GM12873 (cell line): ENCODE data around the gene HPN.

Experiments used
- TF ChIP-seq, protein P1 (sequence below): IDR thresholded peaks from 2 replicates; pipeline ENCODE4 v1.5.1; 2012; ENCODE audit warnings: low read depth, mild to moderate bottlenecking, moderate library complexity, low read length, control low read depth; ENCODE audit not compliant: insufficient read depth; ENCODE audit errors: missing control alignments

The HPN gene

DNA sequence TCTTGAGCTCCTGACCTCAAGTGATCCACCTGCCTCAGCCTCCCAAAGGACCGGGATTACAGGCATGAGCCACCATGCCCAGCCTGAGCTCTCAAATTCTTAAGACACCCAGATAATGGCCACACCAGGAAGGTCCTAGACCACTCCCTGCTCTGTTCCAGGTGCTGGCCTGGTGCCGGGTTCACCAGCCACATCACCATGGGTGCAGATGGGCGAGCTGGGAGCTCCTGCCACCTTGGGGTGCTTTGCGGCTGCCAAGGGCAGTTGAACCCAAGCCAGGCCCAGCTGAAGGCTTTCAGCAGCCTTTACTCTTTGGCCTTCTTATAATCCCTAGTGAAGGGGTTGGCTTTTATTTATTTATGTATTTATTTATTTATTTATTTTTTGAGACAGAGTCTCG is 4.9 kb downstream of the HPN start:
- TF ChIP-seq, protein P1, sequence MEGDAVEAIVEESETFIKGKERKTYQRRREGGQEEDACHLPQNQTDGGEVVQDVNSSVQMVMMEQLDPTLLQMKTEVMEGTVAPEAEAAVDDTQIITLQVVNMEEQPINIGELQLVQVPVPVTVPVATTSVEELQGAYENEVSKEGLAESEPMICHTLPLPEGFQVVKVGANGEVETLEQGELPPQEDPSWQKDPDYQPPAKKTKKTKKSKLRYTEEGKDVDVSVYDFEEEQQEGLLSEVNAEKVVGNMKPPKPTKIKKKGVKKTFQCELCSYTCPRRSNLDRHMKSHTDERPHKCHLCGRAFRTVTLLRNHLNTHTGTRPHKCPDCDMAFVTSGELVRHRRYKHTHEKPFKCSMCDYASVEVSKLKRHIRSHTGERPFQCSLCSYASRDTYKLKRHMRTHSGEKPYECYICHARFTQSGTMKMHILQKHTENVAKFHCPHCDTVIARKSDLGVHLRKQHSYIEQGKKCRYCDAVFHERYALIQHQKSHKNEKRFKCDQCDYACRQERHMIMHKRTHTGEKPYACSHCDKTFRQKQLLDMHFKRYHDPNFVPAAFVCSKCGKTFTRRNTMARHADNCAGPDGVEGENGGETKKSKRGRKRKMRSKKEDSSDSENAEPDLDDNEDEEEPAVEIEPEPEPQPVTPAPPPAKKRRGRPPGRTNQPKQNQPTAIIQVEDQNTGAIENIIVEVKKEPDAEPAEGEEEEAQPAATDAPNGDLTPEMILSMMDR = no peak

DNA sequence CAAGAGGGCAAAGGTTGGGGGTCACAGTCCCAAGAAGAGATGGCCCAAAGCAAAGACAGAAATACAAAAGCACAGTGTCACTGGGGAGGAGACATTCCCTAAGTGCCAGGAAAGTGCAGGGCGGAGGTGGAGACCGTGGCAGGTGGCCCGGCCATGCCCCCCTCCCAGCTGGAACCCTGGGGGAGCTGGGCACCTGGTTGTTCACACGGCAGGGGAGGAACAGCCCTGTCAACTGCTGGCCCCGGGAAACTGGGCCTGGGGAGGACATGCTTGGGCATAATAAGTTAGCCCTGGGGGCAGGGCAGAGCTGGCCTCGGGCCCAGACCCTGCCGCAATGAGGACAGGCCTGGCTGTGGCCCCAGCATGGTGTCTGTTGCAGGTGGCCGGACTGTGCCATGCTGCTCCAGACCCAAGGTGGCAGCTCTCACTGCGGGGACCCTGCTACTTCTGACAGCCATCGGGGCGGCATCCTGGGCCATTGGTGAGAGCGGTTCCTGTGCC is 7.4 kb downstream of the HPN start:
- TF ChIP-seq, protein P1 = no peak

DNA sequence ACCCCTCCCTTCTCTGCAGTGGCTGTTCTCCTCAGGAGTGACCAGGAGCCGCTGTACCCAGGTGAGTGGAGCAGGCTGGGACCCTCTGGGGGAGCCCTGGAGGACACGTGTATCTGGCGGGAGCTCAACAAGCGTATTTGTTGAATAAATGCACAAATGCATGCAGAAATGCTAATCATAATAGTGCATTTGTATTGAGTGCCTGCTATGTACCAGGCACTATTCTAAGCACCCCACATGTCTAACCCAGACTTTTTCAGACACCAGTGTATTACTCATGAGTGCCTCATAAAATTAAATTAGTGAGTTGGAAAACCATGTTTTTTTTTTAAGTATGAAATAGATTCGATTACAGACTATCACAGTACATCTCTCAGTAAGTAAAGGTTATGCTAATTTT is 7.9 kb downstream of the HPN start:
- TF ChIP-seq, protein P1 = no peak

DNA sequence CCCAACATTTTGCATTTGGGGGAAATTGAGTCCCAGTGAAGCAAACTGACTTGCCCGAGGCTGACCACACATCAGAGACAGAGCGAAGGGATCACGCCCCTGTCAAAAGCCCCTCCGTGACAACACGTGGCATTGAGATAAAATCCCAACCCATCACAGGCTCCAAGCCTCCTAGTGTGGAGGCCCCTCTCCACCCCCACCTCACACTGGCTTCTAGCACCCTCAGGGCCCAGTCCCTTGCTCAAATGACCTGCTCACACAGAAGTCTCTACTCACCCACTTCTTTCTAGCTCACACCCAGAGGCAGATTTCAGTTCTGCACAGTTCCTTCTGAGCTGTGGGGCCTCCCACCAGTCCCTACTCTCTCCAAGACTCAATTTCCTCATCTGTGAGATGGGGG is 10.3 kb downstream of the HPN start:
- TF ChIP-seq, protein P1 = no peak

DNA sequence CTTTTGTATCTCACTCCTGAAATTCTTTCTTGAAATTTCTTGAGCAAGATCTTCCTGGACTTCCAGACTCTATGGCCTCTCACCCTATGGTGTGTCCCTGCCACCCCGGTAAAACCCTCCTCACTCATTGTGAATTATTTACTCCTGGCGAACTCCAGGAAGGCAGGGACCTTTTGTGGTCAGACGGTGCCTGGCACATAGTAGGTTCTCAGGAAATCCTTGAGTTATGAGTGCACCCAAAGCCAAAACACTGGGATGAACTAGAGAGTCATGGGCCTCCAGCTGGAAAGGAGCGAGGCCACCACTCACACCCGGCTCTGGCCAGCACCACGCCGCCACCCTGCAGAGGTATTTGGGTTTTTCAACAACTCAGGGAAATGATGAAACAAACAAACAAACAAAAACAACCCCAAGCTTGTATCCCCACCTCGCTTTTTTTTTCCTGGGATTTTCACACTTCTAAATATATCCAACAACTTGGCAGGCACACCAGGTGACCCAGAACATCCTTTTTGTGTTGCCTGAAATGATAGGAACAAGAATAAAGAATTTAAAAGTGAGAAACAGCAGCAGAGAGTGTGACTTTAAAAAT is 11.2 kb downstream of the HPN start:
- TF ChIP-seq, protein P1 = no peak

DNA sequence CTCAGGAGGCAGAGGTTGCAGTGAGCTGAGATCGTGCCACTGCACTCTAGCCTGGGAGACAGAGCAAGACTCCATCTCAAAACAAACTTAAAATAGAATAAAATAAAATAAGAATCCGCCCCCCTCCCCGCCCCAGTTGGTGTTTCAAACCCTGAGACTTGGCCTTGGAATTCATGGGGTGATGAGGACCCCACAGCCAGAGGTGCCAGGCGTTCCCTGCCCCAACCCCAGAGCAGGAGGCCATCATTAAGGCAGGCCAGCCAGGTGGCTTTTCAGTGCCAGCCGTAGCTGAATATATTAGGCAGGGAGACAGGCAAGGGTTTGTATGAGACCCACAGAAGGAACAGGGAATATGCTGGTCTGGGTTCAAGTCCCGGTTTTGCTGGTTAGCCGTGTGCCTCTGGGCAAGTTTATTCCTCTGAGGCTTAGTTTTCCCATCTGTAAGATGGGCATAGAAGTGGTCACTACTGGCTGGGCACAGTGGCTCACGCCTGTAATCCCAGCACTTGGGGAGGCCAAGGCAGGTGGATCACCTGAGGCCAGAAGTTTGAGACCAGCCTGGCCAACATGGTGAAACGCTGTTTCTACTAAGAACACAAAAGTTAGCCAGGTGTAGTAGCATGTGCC is 12.3 kb downstream of the HPN start:
- TF ChIP-seq, protein P1 = no peak

DNA sequence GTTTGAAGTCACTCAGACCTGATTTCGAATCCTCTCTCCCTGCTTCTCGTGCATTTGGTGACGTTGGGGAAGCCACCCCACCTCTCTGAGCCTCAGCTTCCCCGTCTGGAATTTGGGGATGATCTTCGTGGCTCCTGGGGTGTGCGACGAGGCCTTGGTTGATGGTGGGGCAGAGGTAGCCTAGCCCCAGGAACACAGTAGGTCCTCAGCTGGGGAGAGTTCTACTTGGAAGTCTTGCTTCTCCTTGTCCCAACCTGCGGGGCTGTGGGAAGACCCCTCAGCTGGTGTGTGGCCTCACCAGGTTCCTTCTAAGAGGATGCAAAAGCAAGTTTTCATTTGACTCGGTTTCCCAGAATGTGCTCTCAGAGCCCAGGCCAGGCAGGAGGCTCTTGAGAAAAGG is 13.1 kb downstream of the HPN start:
- TF ChIP-seq, protein P1 = no peak
